NCI-H510A treated with DMSO at 0.1 percent for 48 hours (cell line): Measurements from ENCODE around the gene POLR3F.
"Not testable (repeated sequence)": the region's sequence is repeated elsewhere in the genome, so short reads cannot be mapped to it uniquely, and the experiment has no call there.

Experiments
- DNase-seq: peaks from one replicate; lab custom pipeline; 2025; lab: John Stamatoyannopoulos, UW

The POLR3F gene

DNA sequence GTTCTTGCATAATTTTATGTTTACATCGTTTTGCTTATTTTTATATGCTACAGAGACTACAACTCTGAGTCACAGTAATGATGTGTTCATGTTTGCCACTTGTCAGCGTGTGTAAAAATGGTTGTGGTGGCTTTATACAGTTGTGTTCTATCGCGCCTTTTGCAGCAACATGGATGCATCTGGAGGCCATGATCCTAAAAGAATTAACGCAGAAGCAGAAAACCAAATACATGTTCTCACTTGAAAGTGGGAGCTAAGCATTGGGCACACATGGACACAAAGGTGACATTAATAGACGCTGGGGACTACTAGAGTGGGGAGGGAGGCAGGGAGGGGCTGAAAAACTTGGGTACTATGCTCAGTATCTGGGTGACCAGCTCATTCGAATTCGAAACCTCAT is 39.6 kb downstream of the POLR3F start:
- peak; percentile 90 for DNase-seq

DNA sequence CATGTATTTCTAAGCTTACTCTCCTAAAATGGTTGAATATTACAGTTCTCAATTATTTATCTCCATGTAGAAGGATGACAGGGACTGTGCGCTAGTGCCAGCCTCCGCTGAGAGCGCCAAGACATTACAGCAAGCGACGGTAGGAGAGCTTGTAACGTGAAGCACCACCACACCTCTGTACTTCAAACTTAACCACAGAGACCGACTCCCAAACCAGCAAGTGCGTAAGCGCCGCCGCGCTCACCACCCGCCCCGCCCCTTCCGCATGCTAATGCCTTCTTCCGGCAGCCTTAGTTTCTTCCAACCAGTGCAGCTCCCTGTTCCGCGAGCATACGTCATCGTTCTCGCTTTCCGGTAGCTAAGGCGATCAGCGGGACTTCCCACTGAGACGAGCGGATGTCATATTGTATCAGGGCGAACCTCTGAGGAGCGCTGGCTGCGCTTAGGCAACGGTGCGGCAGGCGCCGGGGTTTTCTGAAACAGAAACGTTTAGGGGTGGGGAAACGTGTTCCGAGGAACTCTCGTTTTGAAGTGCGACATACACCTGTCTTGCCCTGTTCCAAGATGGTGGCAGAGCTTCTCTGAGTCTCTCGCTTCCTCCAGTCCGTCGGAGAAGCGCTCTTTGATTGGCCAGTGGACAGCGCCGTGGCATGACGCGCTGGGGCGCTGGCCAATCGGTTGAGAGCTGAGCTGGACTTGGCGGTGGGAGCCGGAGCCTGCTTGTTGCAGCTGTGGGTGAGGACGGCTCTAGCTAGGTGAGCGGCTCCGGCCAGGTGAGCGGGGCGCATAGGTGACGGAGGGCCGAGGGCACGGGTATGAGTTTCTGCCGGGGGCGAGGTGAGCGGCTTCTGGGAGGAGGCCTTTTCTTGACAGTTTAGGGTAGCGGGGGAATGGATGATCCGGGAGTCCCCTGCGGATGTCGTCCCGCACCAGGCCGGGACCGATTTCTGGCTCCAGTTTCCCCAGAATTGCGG is 40.3 kb downstream of the POLR3F start, which contains the start of gene SEC23B:
SEC23B (plus strand) TSS at position 723 of the 974 bp plus-strand sequence. CDS start 2,896 bp downstream, outside the sequence.
- DNase-seq, result peak; percentile 99

DNA sequence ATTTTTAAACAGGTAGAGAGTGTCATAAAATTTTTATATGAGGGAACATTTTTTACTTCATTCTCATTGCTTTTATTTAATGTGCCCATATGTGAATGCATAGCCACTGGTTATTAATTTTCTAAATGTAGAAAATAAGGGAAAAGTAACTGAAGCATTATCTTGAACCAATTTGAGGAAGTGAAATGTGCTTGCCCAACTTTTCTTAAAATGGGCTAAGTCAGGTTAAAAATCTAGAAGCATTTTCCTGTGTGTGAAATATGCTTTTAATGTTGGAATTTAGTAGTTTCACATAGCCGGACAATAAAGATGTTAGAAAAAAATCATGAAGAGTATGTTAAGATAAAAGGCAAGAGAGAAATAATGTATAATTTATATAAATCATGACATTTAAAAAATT is 44.4 kb downstream of the POLR3F start:
- DNase-seq, result no peak

DNA sequence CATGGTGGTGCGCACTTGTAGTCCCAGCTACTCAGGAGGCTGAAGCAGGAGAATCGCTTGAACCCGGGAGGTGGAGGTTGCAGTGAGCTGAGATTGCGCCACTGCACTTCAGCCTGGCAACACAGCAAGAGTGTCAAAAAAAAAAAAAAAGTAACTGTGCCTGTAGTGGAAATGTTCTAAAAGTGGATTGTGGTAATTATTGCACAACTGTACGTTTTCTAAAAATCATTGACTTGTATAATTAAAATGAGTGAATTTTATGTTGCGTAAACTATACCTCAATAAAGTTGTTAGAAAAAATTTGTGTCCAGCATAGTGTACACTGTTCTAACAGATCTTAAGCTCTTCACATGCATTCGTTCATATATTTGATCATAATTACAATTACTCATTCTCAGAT is 46.0 kb downstream of the POLR3F start:
- no peak for DNase-seq

DNA sequence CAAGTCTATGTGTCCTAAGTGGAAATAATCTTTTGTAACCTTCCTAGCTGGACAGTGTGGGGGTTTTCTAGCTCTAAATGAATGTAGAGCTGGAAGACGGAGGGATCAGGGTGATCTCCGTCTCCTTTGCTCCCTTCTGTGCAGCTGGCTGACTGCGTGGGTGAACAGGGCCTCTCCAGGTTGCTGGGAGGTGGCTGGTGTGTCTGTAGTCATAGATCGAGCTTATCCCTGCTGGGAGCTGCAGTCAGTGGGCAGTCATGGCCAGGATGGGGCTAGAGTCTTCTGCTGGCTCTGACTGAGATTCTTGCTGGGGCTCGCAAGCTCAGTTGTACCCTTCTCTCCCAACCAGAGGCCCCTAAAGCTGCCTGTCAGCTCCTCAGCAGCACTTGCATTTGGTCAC is 46.9 kb downstream of the POLR3F start:
- no peak for DNase-seq

DNA sequence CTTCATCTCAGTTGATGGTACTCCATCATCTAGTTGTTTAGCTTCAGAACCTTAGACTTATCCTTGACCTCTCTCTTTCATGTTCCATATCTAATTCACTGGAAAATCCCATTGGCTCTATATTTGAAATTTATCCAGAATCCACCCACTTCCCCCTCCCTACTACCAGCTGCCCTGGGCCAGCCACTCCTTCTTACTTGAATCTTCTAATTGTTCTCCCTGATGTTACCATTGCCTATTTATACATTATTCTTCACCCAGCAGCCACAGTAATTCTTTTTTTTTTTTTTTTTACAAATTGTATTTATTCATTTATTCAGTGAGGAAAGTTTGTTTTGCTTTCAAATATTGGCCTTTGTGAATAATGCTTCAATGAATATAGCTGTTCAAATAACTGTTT is 48.8 kb downstream of the POLR3F start:
- DNase-seq, result no peak

DNA sequence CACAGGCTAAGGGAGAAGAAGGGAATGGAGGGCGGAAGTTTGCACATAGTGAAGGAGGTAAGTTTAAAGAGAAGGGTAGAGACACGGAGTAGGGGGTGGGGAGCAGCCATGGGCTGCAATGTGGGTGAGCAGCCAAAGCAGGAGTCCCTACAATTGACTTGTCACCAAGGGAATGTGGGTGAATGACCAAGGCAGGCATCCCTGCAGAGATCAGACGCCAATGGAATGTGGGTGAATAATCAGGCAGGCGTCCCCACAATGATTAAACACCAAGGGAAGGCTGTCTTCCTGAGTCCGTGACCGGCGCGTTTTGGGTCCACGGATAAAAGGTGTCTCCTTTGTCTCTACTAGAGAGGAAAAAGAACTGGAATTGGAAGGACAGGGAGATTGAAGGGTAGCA is 54.9 kb downstream of the POLR3F start:
- DNase-seq, result not testable (repeated sequence)

DNA sequence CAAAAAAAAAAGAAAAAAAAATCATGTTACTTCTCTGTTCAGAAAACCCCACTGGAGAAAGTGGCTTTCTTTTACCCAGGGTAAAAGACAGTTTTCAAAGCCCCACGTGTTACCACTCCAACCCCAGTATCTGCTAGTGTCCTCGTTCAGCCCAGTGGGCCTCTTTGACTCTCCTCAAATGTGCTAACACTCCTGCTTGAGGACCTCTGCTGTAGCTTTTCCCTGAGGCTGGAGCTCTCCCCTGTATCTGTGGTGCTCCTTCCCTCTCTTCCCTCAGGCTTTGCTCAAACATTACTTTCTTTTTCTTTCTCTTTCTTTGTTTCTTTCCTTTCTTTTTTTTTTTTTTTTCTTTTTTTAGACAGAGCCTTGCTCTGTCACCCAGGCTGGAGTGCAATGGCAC is 55.9 kb downstream of the POLR3F start:
- no peak for DNase-seq

DNA sequence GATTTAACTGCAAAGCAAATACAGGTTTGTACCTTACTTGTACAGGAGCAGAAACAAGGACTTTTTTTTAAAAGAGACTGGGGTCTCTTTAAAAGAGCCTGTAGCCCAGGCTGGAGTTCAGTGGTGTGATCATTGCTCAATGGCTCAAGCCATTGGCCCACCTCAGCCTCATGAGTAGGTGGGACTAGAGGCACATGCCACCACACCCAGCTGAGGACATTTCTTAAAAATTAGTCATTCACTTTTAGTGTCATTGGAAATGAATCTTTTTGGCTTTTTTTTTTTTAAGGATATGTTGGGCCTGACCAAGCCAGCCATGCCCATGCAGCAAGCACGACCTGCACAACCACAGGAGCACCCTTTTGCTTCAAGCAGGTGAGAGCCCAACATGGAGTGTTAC is 57.5 kb downstream of the POLR3F start:
- no peak for DNase-seq

DNA sequence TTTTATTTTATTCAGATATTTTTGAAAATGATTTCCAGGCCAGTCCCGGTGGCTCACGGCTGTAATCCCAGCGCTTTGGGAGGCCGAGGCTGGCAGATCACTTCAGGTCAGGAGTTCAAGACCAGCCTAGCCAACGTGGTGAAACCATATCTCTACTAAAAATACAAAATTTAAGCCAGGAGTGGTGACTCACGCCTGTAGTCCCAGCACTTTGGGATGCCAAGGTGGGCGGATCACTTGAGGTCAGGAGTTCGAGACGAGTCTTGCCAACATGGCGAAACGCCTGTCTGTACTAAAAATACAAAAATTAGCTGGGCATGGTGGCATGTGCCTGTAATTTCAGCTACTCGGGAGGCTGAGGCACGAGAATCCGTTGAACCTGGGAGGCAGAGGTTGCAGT is 59.6 kb downstream of the POLR3F start:
- DNase-seq, result not testable (repeated sequence)

DNA sequence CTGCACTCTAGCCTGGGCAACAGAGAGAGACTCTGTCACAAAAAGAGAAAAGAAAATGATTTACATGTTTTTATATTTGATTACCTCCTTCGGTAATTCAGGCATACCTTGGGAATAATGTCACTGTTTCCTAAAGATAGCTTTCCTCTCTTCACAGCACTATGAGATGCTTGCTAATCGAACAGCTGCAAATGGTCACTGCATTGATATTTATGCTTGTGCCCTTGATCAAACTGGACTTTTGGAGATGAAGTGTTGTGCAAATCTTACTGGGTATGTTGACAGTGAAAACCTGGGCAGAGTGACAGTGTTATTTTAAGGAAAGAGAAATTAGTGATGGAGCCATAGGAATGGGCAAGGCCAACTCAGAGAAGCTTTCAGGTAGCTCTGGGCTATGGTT is 60.1 kb downstream of the POLR3F start:
- DNase-seq, result no peak

DNA sequence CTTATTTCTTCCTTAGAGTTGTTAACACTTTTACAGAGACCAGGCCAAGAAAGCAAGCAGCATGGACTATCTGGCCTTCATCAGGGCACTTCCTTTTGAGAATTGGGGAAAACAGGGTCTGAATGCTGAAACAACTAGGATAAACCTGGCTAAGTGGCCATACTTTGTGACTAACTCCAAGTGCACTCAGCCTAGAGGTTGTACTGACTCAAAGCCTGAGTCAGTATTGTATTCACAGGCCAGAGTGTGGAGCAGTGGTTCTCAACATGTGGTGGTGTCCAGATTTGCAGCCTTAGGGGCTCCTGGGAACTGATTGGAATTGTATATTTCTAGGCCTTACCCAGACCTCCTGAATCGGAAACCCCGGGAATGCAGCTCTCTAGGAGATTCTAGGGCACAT is 60.6 kb downstream of the POLR3F start:
- no peak for DNase-seq

DNA sequence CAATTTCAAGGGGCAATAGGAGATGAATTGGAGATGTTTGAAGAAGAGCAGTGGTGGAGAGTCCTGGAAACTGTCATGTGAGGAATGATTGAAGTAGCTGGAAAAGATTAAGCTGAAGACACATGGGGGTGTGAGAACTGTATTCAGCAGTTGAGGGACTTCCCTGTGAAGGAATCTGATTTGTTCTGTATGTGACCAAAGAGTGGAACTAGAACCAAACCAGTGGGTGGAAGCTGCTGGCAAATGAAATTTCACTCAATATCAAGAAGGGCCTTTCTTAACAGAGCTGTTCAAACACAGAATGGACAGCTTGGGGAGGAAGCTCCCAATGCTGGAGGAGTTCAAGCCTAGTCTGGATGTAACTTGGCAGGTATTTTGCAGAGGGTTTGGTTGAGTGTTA is 61.9 kb downstream of the POLR3F start:
- DNase-seq, result no peak

DNA sequence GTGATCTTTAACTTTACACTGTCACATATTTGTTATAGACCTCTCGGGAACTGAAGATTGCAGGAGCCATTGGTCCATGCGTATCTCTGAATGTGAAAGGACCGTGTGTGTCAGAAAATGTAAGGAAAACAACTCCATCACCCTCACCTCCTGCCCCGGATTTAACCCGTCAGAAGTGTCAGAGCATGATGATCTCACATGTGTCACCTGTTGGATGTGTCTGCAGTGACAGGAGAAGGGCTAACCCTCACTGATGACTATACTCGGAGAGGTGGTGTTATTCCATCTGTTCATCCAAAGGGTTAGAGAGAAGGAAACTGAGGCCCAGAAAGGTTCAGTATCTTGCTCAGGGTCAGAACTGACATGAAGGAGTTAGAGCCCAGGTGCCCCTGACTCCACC is 65.4 kb downstream of the POLR3F start:
- no peak for DNase-seq

DNA sequence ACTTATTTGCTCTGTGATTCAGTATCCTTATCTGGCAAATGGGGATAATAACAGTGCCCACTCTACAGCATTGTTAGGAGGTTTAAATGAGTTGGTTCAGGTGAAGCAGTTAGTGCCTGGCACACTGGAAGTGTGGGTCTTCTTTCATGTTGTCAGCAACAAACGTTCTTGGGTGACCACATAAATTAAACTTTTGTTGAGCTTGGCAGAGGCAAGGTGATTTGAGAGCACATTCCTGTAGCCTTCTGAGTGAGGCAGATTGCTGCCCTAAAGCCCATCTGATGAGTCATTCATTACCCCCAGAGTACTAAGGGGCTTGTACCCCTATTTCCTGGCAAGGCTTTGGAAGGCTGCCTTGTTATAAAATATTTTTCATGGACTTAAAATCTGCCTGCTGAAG is 66.3 kb downstream of the POLR3F start:
- no peak for DNase-seq

DNA sequence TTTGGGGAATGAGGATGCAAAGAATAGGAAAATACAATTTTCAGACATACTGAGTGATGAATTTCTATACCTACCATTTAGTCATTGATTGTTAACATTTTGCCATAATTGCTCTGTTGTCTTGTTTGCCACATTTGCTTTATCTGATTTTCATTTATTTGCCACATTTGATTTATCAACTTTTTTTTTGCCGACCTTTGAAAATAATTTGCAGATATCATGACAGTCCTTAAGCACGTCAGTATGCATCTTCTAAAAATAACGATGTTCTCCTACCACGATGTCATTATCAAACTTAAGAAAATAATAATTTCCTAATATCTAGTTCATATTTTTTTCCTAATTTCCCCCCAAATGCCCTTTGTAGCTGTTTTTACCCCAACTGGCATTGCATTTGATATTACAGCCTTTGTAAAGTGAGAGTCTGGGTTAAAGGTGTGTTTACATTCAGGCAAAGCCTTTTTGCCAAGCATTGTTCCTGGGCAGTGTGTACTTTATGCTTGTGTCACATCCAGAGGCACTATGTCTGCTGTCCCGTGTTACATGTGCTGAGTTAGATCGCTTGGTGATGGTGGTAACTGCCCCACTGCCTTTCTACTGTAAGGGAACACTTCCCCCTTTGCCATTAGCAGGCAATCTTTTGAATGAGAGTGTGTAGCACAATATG is 66.9 kb downstream of the POLR3F start:
- DNase-seq, result no peak
